ENCODE results near the gene METTL22.

METTL22 gene

GRCh38 chr16:8697965-8698364 lies 76.5 kb downstream of the METTL22 start:
- DNase-seq = no peak
